Suppressor macrophage treated with lipopolysaccharide for 4 hours (primary cell): Measurements from ENCODE around the gene FGD4.

Experiments used
- DNase-seq: peaks from one replicate; pipeline ENCODE4 v3.0.0-alpha.2; 2020

The FGD4 gene

DNA sequence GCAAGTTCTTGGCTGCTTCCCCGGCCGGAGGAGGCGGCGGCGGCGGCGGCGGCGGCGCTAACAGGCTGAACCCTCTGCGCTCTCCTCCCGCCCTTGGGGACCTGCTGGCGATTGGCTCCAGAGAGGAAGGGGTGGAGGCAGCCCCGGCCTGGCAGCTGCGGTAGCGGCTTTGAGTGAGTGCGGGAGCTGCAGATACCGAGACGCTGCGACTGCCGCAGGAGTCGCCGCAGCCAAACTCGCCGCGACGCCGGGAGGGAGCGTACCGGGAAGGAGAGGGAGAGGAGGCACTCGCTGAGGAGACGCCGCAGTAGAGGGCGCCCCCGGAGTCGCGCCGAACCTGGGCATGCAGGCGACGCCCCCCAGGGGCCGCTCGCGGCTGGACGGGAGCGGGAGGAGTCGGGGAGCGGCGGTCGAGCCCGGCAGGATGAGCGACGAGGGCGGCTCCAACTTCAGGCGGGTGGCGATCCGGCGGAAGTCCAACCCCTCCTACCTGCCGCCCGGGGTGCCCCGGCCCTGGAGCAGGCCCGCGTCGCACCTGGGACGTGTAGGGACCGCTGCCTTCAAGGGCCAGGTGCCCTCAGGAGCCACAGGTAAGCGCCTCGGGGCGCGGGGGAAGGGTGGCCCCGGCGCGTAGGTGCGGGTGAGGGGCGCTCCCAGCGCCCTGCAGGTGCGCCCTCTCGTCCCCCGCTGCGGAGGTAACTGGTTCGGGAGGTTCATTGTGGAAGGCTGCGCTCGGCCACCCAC, at the start of gene FGD4:
Gene FGD4, plus strand, starts transcription at position 189 of the 744 bp plus-strand sequence.
- peak; percentile 86 for DNase-seq

DNA sequence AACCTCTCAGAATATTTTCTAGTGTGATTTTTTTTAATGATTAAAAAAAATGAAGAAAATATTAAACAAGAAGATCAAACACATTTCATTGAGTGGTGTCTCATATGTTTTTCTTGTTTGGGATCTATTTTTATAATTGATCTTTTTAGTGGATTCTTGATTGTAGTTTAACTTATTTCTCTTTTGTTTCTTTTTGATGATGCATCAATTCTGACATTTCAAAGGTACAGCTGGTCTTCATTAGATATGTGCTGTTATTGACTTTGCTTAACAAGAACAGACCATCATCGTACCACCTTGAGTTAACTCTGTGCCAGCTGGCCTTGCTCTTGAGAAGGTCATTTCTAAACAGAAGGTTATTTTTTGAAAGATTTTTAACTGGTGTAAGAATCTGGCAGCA, 45.8 kb upstream of the FGD4 start:
- no peak for DNase-seq

DNA sequence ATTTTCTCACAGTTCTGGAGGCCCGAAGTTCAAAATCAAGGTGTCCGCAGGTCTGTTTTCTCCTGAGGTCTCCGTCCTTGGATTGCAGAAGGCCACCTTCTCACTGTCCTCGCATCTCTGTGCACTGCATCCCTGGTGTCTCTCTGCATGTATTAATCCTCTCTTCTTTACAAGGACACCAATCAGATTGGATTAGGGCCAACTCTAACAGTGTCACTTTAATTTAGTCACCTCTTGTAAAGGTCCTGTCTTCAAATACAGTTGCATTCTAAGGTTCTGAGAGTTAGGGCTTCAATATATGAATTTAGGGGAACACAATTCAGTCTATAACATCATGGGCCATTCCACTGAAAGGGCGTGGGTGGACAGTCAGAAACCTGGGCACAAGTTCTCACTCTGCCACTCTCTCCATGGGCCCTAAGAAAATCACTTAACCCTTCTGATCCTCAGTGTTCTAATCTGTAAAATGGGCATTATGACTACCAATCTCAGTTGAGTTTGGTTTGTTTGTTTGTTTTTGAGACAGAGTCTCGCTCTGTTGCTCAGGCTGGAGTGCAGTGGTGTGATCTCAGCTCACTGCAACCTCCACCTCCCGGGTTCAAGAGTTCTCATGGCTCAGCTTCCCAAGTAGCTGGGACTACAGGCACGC, 41.6 kb upstream of the FGD4 start:
- no peak for DNase-seq

DNA sequence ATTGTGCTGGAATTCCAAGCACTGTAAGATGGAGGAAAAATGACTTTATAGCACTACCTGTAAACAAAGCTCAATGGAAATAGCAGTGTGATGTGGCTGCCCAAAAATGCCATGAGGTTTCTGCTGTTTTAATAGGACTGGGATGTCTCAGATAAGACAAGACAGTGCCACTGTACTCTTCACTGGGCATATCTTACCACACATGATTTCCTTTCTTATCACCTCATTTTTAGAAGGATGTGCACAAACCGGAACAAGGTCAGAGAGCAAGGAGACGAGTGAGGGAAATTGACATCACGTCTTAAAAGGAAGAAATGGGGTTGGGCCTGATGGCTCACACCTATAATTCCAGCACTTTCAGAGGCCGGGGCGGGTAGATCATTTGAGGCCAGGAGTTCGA, 38.4 kb upstream of the FGD4 start:
- DNase-seq = no peak

DNA sequence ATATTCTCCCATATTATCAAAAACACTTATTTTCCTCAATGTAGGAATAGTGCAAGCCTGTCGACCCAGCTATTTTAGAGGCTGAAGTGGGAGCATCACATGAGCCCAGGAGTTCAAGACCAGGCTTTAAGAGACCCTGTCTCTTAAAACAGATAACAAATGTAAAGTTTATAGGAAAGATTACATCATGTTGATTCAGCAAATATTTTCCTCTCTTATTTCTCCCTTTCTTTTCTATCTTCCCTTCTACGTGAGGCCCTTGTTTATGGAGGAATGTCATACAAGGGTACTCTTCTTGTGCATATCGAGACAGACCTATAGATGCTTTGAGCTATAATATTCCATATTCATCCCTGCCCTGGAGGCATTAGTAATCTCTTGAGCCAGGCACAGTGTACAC, 36.5 kb upstream of the FGD4 start:
- no peak for DNase-seq

DNA sequence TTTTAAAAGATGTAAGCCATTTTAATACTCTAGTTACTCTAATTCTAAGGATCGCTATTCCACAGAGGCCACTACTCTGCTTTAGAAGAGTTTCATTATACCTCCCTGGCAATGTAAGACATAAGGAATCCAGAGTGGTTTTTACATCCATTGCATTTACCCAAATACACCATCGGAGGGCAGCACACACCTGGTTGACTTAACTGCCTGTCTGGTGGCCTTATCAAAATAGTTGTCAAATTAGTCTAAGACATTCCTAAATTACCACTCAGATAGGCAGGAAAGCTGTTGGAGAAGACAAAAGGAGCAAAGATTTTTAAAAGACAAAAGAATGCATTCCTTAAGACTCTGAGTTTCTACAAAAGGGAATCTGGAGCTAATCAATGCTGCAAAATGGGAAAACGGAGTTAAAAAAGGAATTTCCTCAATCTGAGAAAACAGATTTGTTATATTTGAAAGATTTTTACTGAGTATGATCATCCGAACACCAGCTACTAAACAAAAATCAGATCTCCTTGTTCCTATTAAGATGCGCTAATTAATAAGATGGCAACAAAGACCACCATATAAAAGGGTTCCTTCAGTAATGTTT, 33.8 kb upstream of the FGD4 start:
- DNase-seq = peak; percentile 74

DNA sequence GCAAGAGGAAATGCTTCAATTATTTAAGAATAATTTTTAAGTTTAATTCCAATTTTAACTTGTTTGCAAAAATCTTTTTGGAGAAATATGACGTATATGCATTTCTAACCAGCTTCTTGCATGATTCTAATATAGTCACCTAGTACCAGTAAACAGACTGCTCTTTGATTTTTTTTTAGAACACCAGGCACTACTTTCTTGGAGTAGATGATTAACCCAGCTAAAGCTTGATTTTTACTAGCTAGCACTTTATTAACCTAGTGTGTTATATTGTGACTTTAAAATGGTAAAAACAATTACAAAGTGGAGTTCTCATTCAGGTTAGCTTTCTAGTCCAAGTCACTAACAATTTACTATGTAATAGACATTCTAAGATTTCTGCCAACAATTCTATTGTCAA, 32.6 kb upstream of the FGD4 start:
- DNase-seq = no peak

GRCh38 chr12:32367381-32367780, 32.0 kb upstream of the FGD4 start:
- no peak for DNase-seq

DNA sequence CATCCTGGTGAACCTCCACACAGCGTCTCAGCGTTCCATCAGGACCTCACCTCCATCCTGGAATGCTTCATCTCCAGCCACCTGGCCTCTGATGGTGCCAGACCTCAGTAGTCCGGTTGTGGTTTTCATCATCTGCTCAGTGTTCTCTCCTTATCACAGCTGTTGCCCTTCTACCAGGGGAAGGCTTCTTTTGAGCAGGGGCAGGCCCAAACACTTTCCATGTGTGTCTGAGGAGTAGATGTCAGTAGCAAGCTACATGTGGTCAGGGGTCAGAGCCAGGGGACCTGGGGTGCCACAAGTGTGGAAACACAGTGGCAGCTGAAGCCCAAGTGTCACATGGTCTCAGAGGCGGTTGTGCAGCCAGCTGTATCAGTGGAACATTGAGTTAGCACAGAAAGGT, 30.2 kb upstream of the FGD4 start:
- DNase-seq = no peak

- DNase-seq = no peak
Measured at GRCh38 chr12:32377344-32378055, 21.9 kb upstream of the FGD4 start.

GRCh38 chr12:32379213-32379612, 20.1 kb upstream of the FGD4 start:
- no peak for DNase-seq

- no peak for DNase-seq
Measured at GRCh38 chr12:32379667-32380066, 19.7 kb upstream of the FGD4 start.

DNA sequence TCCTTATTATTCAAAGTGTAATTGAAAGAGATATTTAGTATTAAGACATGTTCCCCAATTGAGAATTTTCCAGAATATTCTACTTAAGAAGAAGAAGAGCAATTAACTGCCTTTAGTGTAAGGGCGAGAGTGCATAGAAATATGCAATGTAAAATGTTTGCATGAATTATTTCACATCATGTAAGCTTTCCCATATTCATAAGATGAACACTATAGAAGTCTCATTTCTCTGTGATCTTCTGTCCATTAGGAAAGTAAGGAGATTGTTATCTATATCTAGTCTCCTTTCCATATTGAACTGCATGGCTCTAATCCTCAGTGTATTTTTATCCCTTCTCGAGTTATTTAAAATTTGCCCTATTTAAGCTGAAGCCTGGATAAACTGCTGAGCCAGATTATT, 17.1 kb upstream of the FGD4 start:
- no peak for DNase-seq

- no peak for DNase-seq
Measured at GRCh38 chr12:32390572-32391219, 8.7 kb upstream of the FGD4 start.

DNA sequence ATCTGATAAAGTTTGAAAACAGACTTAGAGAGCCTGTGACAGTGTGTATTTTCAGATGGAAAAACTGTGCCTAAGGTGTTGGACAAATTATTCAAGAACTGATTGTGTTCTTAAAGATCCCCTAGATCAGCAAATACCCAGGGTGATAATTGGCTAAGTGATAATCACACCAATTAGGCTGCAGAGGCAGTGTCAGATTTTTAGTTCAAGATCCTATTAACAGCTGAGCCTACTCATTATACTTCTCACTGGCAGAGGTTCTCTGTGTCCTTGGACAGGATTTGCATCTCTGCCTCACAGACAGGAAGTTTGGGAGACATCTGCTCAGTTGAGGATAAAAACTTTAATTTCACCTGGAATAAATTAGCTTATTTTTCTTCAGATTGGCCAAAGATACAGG, 4.3 kb upstream of the FGD4 start:
- DNase-seq = no peak

DNA sequence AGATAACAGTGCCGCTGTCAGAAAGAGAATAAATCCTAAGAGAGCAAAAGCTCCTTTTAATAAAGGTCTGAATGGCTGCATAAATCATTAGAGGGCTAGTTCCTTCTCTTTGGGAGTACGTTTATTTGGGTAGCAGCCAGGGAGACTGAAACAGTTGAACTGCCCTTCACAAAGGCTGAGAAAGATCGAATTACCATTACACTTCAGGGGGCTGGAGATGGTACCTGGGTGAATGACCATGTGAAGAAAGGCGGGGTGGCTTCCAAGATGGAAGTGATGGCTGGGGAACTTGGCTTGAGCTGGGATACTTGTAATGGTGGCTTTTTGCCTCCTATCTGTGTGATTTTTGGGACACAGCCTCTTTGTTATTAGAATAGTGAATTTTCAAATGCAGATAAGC, 1.7 kb upstream of the FGD4 start:
- DNase-seq = no peak

GRCh38 chr12:32398181-32398580, 1.2 kb upstream of the FGD4 start:
- no peak for DNase-seq

GRCh38 chr12:32398816-32399369, 465 bp upstream of the FGD4 start:
- no peak for DNase-seq

- no peak for DNase-seq
Measured at GRCh38 chr12:32400114-32400672, 835 bp downstream of the FGD4 start.

- no peak for DNase-seq
Measured at GRCh38 chr12:32400866-32401265, 1.5 kb downstream of the FGD4 start.

- no peak for DNase-seq
Measured at GRCh38 chr12:32402170-32402569, 2.8 kb downstream of the FGD4 start.

- peak; percentile 67 for DNase-seq
Measured at GRCh38 chr12:32402946-32403345, 3.6 kb downstream of the FGD4 start.

- DNase-seq = no peak
Measured at GRCh38 chr12:32407795-32408194, 8.4 kb downstream of the FGD4 start.
